Activated CD4-positive, alpha-beta T cell treated with anti-CD3 and anti-CD28 coated beads for 36 hours (primary cell): ENCODE results near the gene CHAT. TPM values are rescaled to one million over a fixed set of nuclear protein-coding genes. Genes with fewer than 3 reads are reported as not detected.

ENCODE experiments used
- ATAC-seq: fragments of 200-7000 bp; cut with Tn5 transposase; one replicate; pipeline ENCODE4 v1.10.0; 2021; ENCODE audit warnings: mild to moderate bottlenecking, moderate library complexity
- CTCF ChIA-PET: fragments of 350-600 bp; sonication (Branson Sonifier 250); formaldehyde crosslinking; loops from one replicate; lab custom pipeline; 2021; ENCODE audit warnings: antibody characterized with exemption; lab: Charles Lee
- POLR2A ChIA-PET: fragments of 350-600 bp; sonication (Branson Sonifier 250); formaldehyde crosslinking; loops from one replicate; lab custom pipeline; 2021; ENCODE audit warnings: antibody characterized with exemption, inconsistent platforms; lab: Charles Lee
- DNase-seq: peaks from one replicate; pipeline ENCODE4 v3.0.0-alpha.2; 2020
- H3K27ac Mint-ChIP-seq: one replicate; pipeline ENCODE4 v1.8.0; 2021; ENCODE audit warnings: mixed read lengths
- H3K27me3 Mint-ChIP-seq: one replicate; pipeline ENCODE4 v1.8.0; 2021; ENCODE audit warnings: mixed read lengths
- H3K36me3 Mint-ChIP-seq: one replicate; pipeline ENCODE4 v1.8.0; 2021; ENCODE audit warnings: low read depth, mixed read lengths
- H3K4me1 Mint-ChIP-seq: one replicate; pipeline ENCODE4 v1.8.0; 2021; ENCODE audit warnings: mixed read lengths
- H3K4me3 Mint-ChIP-seq: one replicate; pipeline ENCODE4 v1.8.0; 2021; ENCODE audit warnings: mild to moderate bottlenecking, moderate library complexity, mixed read lengths
- H3K9me3 Mint-ChIP-seq: one replicate; pipeline ENCODE4 v1.8.0; 2021; ENCODE audit warnings: low read depth, mixed read lengths
- intact Hi-C, 2 experiments: fragments of 100-400 bp; cut with DNase I in 1 of 2; cut with micrococcal nuclease in 1 of 2; formaldehyde crosslinking; loops; one replicate each; pipeline versions ENCODE4 v1.14.2 to v1.15.1; 2022 to 2024; cut with DNase I, micrococcal nuclease
- total RNA-seq, 2 experiments: library from RNA; stranded (reverse); gene quantifications; one replicate each; pipeline ENCODE4 v1.2.3, GENCODE V29; 2021

Gene CHAT
- total RNA-seq, 2 experiments from 2014 or later, result not detected

DNA sequence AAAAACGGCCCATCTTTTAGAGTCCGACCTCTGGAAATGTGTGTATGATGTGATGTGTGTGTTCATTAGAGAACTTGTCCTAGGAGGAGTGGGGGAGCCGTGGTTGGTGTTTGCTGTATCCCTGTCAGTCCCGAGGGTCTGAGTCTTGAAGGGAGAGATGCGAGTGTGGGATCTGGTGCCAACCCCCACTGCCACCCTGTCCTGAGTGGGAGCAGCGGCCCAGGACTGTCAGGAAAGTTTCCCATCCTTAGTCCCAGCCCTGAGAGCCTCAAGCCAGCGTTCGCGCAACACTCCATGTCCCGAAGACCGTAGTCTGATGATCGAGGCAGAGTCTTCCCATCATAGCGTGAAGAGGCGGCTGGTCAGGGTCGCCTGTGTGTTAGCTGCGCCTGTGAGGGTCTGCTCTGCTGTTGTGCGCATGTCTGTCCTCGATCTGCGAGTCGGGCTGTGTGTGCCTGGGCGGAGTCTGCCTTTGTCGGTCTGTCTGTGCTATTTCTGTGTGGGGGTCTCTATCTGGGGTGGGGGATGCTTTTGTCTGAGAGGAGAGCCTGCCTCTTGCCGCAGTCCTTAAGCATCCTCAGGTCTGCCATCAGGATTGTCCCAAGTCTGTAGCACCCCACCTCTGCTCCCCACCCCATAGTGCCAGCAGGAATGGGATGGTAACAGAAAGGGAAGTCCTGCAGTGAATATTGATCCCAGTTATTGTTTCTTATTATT lies 514 bp upstream of the CHAT start:
- intact Hi-C loops, result no loop called here
- POLR2A ChIA-PET, result no interaction called here
- H3K27ac Mint-ChIP-seq, result no peak overlapping the region
- CTCF ChIA-PET, result interaction anchor here (0.7 kb wide), 1 partner anchor 12 kb away, joined by 3 read pairs; no protein-coding TSS in a partner anchor
- H3K27me3 Mint-ChIP-seq, result peaks cover 72% of the 10 kb centered on the region
- peaks cover 3% of the 10 kb centered on the region for H3K4me1 Mint-ChIP-seq
- H3K4me3 Mint-ChIP-seq, result no peak overlapping the region
- DNase-seq, result no peak
- peaks cover 1% of the 10 kb centered on the region for H3K9me3 Mint-ChIP-seq
- no peaks in the 10 kb centered on the region for H3K36me3 Mint-ChIP-seq
- no peak for ATAC-seq

DNA sequence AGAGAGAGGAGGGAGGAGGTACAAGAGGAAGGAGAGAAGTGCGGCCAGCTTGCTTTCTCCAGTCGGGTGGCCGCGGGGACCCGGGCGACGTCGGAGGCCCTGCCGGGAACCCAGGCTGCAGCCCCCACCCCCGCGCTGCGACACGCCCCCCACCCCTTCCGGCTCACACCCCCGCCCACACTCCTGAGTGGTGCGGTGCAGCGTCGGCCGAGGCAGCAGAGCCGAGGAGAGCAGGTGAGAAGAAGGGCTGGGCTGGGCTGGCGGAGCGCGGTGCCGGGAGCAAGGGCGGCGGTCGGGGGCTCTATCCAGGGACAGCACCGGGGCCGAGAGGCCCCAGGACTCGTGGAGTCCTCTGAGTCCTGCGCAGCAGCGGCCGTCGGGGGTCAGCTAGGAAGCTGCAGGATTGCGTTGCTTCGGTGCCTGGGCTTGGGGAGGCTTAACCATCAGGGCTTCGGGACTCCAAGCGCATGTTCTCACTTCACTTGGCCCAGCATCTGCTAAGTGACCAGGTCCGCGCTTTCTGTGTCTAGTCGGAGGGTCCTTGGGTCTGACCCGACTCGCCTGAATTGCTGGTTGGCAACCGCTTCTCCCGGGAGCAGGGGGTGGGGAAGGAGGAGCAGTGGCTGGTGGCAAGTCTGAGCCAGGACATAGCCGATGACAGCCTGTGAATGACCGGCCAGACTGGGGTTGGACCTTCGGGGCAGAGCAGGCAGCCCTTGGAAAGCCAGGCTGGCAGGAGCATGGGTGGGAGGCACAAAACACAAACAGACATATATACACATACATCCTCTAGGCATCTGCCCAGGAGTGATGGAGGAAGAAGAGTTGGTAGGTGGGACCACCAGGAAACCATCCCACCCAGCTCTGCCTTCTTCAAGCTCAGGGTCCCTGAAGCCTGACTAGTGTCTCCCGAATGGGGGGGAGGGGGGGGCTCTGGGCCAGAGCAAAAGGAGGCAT lies 683 bp downstream of the CHAT start:
- H3K27me3 Mint-ChIP-seq, result peaks cover 62% of the 10 kb centered on the region
- intact Hi-C loops, result no loop called here
- DNase-seq, result no peak
- CTCF ChIA-PET, result no interaction called here
- ATAC-seq, result no peak
- H3K4me3 Mint-ChIP-seq, result no peak overlapping the region
- no peaks in the 10 kb centered on the region for H3K36me3 Mint-ChIP-seq
- peaks cover 3% of the 10 kb centered on the region for H3K4me1 Mint-ChIP-seq
- POLR2A ChIA-PET, result no interaction called here
- H3K9me3 Mint-ChIP-seq, result peaks cover 1% of the 10 kb centered on the region
- H3K27ac Mint-ChIP-seq, result no peak overlapping the region

DNA sequence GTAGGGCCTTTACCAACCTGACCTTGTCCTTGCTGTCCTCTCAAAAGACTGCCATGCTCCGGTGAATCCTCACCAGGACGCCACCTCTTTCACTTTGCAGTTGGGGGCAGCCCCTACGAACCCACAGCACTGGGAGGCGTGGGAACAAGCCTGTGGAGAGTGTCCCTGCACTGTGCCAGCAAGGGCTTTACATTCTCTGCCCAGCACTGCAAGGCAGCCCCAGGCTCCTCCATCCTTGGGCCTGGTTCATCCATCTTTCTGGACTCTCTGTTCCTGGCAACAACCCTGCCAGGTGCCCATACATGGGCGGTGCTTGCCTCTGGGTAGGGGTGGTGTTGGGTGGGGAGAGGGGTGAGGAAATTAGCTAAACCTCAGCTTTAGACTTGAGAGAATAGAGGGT lies 1.4 kb downstream of the CHAT start:
- peaks cover 67% of the 10 kb centered on the region for H3K27me3 Mint-ChIP-seq
- H3K27ac Mint-ChIP-seq, result no peak overlapping the region
- no peaks in the 10 kb centered on the region for H3K36me3 Mint-ChIP-seq
- no peak overlapping the region for H3K4me3 Mint-ChIP-seq
- ChIA-PET CTCF (no interaction called here), POLR2A (no interaction called here)
- no peak for ATAC-seq
- intact Hi-C loops, result no loop called here
- peaks cover 1% of the 10 kb centered on the region for H3K9me3 Mint-ChIP-seq
- H3K4me1 Mint-ChIP-seq, result peaks cover 3% of the 10 kb centered on the region
- no peak for DNase-seq

DNA sequence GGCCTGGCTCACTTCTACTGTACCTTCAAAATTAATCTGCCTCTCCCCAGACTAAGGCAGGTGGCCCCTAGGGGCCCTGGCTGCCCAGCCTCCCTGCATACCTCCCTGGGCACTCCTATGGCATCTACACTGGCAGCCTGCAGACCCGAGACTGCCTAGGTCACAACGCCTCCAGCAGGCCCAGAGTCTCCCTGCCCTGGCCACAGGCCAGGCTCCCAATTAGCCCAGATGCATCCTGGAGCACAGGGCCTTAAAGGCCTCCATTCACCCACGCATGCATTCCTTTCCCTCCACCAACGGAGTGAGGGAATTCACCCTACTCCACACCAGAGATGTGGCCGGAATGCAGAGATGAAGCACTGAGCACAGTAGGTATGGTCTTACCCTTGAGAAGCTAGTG lies 1.9 kb downstream of the CHAT start:
- CTCF ChIA-PET, result interaction anchor here (0.8 kb wide), 2 partner anchors 21 to 22 kb away, joined by 3 read pairs; no protein-coding TSS in a partner anchor
- Mint-ChIP-seq H3K9me3 (peaks cover 1% of the 10 kb centered on the region), H3K4me3 (no peak overlapping the region), H3K27me3 (peaks cover 67% of the 10 kb centered on the region), H3K4me1 (peaks cover 3% of the 10 kb centered on the region), H3K27ac (no peak overlapping the region), H3K36me3 (no peaks in the 10 kb centered on the region)
- no peak for ATAC-seq
- no peak for DNase-seq
- intact Hi-C loops, result no loop called here
- POLR2A ChIA-PET, result no interaction called here

DNA sequence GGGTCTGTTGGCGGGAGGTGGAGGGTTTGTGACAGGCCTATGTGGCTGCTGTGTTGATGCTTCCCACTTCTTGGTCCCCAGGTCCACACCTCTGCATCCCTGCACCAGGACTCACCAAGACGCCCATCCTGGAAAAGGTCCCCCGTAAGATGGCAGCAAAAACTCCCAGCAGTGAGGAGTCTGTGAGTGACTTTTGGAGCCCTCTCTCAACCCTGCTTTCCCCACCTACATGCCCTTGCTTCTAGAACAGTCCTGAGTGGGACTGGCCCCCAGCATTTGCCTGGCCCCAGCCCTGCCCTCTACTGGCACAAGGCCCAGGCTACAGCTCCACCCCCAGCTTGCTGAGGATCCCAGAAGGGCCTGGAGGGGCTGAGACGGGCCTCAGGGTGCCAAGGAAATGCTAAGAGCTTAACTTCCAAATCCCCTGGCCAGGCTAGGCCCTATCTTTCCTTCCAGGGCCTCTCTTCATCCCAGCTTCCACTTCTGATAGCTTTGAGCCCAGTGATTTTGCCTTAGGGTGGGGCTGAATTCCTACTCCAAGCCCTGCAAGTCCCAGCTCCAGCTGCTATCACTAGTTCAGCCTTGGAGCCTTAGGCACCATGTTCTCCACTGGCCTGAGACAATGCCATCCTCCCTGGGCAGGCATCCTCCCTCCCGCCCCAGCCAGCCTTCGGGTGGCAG lies 2.7 kb downstream of the CHAT start:
- Mint-ChIP-seq H3K9me3 (peaks cover 1% of the 10 kb centered on the region), H3K36me3 (no peaks in the 10 kb centered on the region), H3K27me3 (peaks cover 61% of the 10 kb centered on the region), H3K27ac (no peak overlapping the region), H3K4me3 (no peak overlapping the region), H3K4me1 (peaks cover 3% of the 10 kb centered on the region)
- DNase-seq, result no peak
- ChIA-PET POLR2A (no interaction called here), CTCF (interaction anchor here (0.6 to 0.8 kb wide), 3 partner anchors 22 to 36 kb away, joined by 3 to 4 read pairs (median 3); no protein-coding TSS in a partner anchor)
- no peak for ATAC-seq
- intact Hi-C loops, result no loop called here

DNA sequence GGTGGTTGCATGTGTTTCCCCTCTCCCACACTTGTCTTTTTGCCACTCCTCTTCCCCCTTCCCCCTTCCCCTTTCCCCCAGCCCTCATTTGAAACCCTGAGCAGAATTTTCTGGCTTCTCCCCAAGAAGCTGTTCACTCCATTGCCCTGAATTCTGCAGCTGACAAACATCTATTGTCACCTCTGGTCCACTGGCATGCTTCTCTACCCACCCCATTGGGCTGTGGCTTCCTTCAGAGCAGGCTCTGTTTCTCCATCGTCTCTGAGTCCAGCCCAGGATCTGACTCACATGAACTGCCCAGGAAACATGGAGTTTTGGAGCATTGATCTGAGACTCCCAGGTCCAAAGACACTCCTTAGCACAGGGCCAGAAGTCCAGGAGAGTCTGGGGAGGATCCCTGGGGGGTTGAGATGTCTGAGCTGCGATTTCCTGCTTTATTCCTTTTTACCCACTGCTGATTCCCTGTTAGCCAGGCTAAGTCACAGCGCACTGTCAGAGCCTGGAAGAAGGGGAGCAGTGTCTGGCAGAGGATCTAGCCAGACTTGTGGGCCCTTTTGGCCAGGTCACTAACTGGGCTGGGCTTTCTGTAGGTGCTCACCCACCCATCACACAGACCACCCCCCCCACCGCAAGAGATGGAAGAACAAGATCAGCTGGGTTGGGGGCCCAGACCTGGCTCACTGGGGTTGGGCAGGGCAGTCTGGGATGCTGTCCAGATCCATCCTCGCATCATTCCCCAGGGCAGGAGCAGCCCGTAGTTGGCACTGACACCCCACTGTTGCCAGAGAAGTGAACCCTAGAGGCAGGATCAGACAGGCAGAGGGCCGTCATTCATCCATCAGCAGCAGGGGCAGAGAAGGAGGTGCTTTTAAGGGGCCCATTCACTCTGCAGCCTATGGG lies 3.5 kb downstream of the CHAT start:
- H3K9me3 Mint-ChIP-seq, result peaks cover under 1% of the 10 kb centered on the region
- ChIA-PET CTCF (interaction anchor here (0.6 to 0.7 kb wide), 2 partner anchors 37 to 58 kb away, joined by 3 to 4 read pairs; no protein-coding TSS in a partner anchor), POLR2A (no interaction called here)
- DNase-seq (no peak), ATAC-seq (no peak)
- intact Hi-C loops, result no loop called here
- H3K4me3 Mint-ChIP-seq, result no peak overlapping the region
- no peaks in the 10 kb centered on the region for H3K36me3 Mint-ChIP-seq
- H3K27ac Mint-ChIP-seq, result no peak overlapping the region
- peaks cover 3% of the 10 kb centered on the region for H3K4me1 Mint-ChIP-seq
- peaks cover 57% of the 10 kb centered on the region for H3K27me3 Mint-ChIP-seq

DNA sequence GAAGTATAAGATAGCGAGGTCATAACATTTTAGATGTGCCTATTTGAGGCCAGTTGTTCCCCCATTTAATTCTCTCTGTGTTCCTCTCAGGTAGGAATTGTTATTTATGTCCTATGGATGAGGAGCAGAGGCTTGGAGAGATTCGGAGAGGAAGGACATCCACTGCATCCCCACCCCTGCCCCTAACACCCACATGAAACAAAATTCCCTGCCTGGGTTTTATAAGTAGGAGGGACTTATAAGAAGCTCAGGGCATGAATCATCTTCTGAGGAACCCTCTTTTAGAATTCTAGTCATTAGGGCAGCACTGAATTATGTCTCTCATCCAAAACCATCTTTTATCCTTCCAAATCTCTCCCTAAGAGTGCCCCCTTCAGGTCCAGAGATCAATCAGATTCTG lies 5.0 kb downstream of the CHAT start:
- H3K9me3 Mint-ChIP-seq, result no peaks in the 10 kb centered on the region

DNA sequence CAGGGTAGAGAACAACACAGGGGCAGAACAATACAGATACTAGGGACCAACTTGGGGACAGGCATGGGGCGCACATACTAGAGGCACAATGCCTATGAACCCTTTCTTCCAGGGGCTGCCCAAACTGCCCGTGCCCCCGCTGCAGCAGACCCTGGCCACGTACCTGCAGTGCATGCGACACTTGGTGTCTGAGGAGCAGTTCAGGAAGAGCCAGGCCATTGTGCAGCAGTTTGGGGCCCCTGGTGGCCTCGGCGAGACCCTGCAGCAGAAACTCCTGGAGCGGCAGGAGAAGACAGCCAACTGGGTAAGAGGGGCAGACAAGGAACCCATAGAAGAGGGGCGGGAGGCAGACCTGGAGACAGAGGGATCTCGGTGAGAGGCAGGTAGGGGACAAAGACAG lies 5.8 kb downstream of the CHAT start:
- Mint-ChIP-seq H3K9me3 (no peaks in the 10 kb centered on the region), H3K4me1 (peaks cover 2% of the 10 kb centered on the region), H3K27me3 (peaks cover 45% of the 10 kb centered on the region), H3K36me3 (no peaks in the 10 kb centered on the region), H3K27ac (no peak overlapping the region), H3K4me3 (no peak overlapping the region)
- ChIA-PET POLR2A (no interaction called here), CTCF (interaction anchor here (0.7 kb wide), 1 partner anchor 110 kb away, joined by 3 read pairs; no protein-coding TSS in a partner anchor)
- intact Hi-C loops, result no loop called here
- ATAC-seq (no peak), DNase-seq (no peak)

More for the DNA sequence above, 5.0 kb downstream of the CHAT start:
- CTCF ChIA-PET, result interaction anchor here (0.7 kb wide), 1 partner anchor 109 kb away, joined by 3 read pairs; no protein-coding TSS in a partner anchor
- Mint-ChIP-seq H3K36me3 (no peaks in the 10 kb centered on the region), H3K27me3 (peaks cover 49% of the 10 kb centered on the region), H3K4me1 (peaks cover 3% of the 10 kb centered on the region), H3K4me3 (no peak overlapping the region), H3K27ac (no peak overlapping the region)
- DNase-seq, result no peak
- ATAC-seq, result no peak
- POLR2A ChIA-PET, result no interaction called here
- intact Hi-C loops, result no loop called here

DNA sequence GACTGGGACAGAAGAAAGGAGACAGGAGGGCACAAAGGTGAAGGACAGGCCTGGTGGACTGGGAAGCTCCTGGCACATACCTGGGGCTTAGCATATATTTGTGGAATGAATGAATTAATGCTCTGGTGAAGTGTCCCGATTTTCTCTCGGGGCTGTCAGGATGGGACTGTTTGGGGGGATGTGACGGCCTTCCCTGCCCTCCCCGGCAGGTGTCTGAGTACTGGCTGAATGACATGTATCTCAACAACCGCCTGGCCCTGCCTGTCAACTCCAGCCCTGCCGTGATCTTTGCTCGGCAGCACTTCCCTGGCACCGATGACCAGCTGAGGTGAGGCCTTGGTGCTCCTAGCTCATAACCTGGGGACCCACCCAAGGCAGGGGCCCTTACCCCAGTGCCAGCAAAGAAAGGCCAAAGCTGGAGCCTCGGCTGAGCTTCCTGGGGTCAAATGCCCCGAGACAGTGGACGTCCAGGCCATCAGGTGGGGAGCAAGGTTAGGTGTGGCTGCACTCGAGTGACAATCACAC lies 6.5 kb downstream of the CHAT start:
- Mint-ChIP-seq H3K27me3 (peaks cover 42% of the 10 kb centered on the region), H3K4me1 (no peaks in the 10 kb centered on the region), H3K9me3 (no peaks in the 10 kb centered on the region), H3K27ac (no peak overlapping the region), H3K36me3 (no peaks in the 10 kb centered on the region), H3K4me3 (no peak overlapping the region)
- ChIA-PET CTCF (no interaction called here), POLR2A (no interaction called here)
- intact Hi-C loops, result no loop called here
- DNase-seq, result no peak
- no peak for ATAC-seq

DNA sequence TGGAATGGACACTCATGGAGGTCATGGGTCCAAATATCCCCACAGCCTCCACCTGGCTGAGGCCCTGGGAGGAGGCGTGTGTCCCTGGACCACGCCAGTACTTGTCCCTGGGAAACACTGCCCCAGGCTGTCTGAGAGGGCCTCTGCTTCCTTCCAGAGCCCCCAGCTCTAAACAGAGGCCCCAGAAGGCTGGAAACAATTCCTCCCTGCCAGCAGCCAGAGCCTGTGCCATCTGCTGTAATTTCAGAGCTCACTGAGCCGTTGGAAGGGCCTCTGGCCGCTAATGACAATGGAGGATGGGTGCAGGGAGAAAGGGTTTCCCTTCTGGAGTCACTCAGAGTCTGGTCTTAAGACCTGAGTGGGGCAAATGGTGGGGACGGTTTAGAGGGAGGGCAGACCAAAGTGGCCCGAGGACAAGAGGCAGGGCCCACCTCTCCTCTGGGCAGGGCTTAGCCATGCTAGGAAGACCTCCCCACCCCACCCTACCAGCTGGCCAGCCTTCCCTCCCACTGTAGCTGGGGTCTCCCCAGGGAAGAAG lies 7.1 kb downstream of the CHAT start:
- Mint-ChIP-seq H3K36me3 (no peaks in the 10 kb centered on the region), H3K9me3 (no peaks in the 10 kb centered on the region), H3K27me3 (peaks cover 36% of the 10 kb centered on the region), H3K4me1 (no peaks in the 10 kb centered on the region), H3K4me3 (no peak overlapping the region), H3K27ac (no peak overlapping the region)
- DNase-seq, result no peak
- ATAC-seq, result no peak
- POLR2A ChIA-PET, result no interaction called here
- intact Hi-C loops, result no loop called here
- CTCF ChIA-PET, result no interaction called here
